Liver (tissue), 3 donors: Measurements from ENCODE around the gene EIF2A.

Source experiments
- ATF3 ChIP-seq: IDR thresholded peaks from 2 replicates; pipeline ENCODE4 v1.6.1; 2016; ENCODE audit warnings: antibody characterized with exemption
- CTCF ChIP-seq: fragments of 150-350 bp; IDR thresholded peaks from 2 replicates; pipeline ENCODE4 v1.5.1; 2017; ENCODE audit warnings: improper control_type of control experiment, low read depth, low read length; ENCODE audit not compliant: missing input control
- MAX ChIP-seq: IDR thresholded peaks from 2 replicates; pipeline ENCODE4 v1.6.1; 2016; ENCODE audit warnings: antibody characterized with exemption
- TAF1 ChIP-seq: conservative IDR thresholded peaks from 2 replicates; pipeline ENCODE4 v1.6.1; 2016; ENCODE audit warnings: antibody characterized with exemption, mild to moderate bottlenecking
- donor health status: healthy.
- donor health status: healthy.

GRCh38 chr3:150607267-150608065 lies 60.9 kb downstream of the EIF2A start:
- TF ChIP-seq TAF1 (no peak), MAX (no peak), ATF3 (no peak), CTCF (no peak)
